SJCRH30 (cell line): ENCODE results near the gene USH2A. TPM values are rescaled to one million over a fixed set of nuclear protein-coding genes. Genes with fewer than 3 reads are reported as not detected.

Experiments
- DNase-seq, 2 experiments: peaks; one replicate each; pipeline ENCODE4 v3.0.0-alpha.2; 2015 to 2020
- H3K27ac ChIP-seq: fragments of 250-450 bp; sonication (Bioruptor Pico); 2 replicates; pipeline ENCODE4 v1.5.1; 2020; ENCODE audit warnings: mild to moderate bottlenecking, moderate library complexity
- H3K27me3 ChIP-seq: fragments of 250-450 bp; sonication (Bioruptor Pico); 2 replicates; pipeline ENCODE4 v1.5.1; 2020; ENCODE audit warnings: mild to moderate bottlenecking, moderate library complexity
- H3K36me3 ChIP-seq: fragments of 250-450 bp; sonication (Bioruptor Pico); 2 replicates; pipeline ENCODE4 v1.5.1; 2020; ENCODE audit warnings: mild to moderate bottlenecking, moderate library complexity
- H3K4me1 ChIP-seq: fragments of 250-450 bp; sonication (Bioruptor Pico); 2 replicates; pipeline ENCODE4 v1.5.1; 2020; ENCODE audit warnings: mild to moderate bottlenecking, moderate library complexity
- H3K4me3 ChIP-seq: fragments of 250-450 bp; sonication (Bioruptor Pico); 2 replicates; pipeline ENCODE4 v1.5.1; 2020; ENCODE audit warnings: mild to moderate bottlenecking, moderate library complexity
- H3K9me3 ChIP-seq: fragments of 250-450 bp; sonication (Bioruptor Pico); replicated peaks from 2 replicates; pipeline ENCODE4 v1.5.1; 2020; ENCODE audit warnings: mild to moderate bottlenecking, moderate library complexity
- total RNA-seq: library from RNA; depleted of rRNA; stranded (reverse); fragments of >200 nt; shearing (Covaris generic); gene quantifications from 2 replicates; pipeline ENCODE4 v1.2.3, GENCODE V29; 2014

USH2A gene
- total RNA-seq, 1 experiment from 2014 or later, result 0.02 TPM

- DNase-seq, result no peak
- H3K27me3 ChIP-seq, result no peaks in the 10 kb centered on the region; the same call in 1 of the 2 replicates
- no peak overlapping the region for H3K27ac ChIP-seq
- H3K9me3 ChIP-seq, result no peaks in the 10 kb centered on the region
- no peaks in the 10 kb centered on the region for H3K36me3 ChIP-seq
- no peak overlapping the region for H3K4me3 ChIP-seq
- H3K4me1 ChIP-seq, result peaks cover 5% of the 10 kb centered on the region; the same call in 1 of the 2 replicates
Observed at GRCh38 chr1:215672482-215672881, 750.8 kb downstream of the USH2A start.

- Histone ChIP-seq H3K4me1 (peaks cover 5% of the 10 kb centered on the region; the same call in 1 of the 2 replicates), H3K9me3 (no peaks in the 10 kb centered on the region), H3K27me3 (peaks cover 8% of the 10 kb centered on the region; the same call in 1 of the 2 replicates), H3K27ac (no peak overlapping the region), H3K4me3 (no peak overlapping the region), H3K36me3 (no peaks in the 10 kb centered on the region)
- no peak for DNase-seq
Observed at GRCh38 chr1:215669806-215670491, 753.3 kb downstream of the USH2A start.

DNA sequence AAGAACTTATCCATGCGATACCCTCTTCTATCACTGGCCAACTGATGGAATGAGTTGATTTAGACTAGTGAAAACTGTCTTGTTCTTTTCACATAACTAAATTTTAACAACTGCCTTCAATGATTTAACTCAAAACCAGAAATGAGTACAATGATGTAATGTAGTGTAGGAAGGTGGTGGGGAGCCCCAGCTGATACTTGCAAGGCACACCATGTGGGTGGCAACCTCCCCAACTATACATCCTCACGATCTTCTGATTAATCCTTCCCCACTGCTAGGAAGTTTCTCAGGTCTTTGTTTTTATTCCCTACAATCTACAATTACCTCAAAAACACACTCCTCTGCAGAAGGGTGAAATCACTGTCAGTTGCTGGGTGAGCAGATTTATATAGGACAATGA, 755.5 kb downstream of the USH2A start:
- no peaks in the 10 kb centered on the region for H3K9me3 ChIP-seq

DNA sequence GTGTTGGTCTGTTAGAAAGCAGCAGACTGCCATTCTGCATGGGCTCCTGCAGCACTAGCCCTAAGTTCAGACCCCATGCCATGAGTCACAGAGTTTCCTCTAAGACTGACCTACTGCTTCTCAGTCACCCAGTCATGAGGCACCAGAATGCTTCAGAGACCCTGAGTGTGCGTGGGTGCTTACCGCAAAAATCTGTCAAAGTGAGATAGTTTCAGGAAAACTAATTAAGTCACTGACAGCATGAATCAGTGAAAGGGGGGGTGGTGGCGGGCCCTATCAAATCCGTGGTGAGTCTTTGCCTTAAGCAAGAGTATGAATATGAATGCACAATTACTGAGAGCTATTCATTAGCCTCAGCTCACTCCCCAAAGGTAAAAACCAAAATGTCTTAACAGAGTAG, 758.0 kb downstream of the USH2A start:
- Histone ChIP-seq H3K27ac (no peak overlapping the region), H3K9me3 (no peaks in the 10 kb centered on the region), H3K4me3 (no peak overlapping the region), H3K36me3 (no peaks in the 10 kb centered on the region), H3K27me3 (peaks cover 8% of the 10 kb centered on the region; the same call in 1 of the 2 replicates), H3K4me1 (peaks cover 5% of the 10 kb centered on the region; the same call in 1 of the 2 replicates)
- no peak for DNase-seq

More for the DNA sequence above, 755.5 kb downstream of the USH2A start:
- DNase-seq, result no peak
- H3K27me3 ChIP-seq, result peaks cover 8% of the 10 kb centered on the region; the same call in 1 of the 2 replicates
- H3K4me1 ChIP-seq, result peaks cover 5% of the 10 kb centered on the region; the same call in 1 of the 2 replicates
- H3K4me3 ChIP-seq, result no peak overlapping the region
- no peak overlapping the region for H3K27ac ChIP-seq
- no peaks in the 10 kb centered on the region for H3K36me3 ChIP-seq

DNA sequence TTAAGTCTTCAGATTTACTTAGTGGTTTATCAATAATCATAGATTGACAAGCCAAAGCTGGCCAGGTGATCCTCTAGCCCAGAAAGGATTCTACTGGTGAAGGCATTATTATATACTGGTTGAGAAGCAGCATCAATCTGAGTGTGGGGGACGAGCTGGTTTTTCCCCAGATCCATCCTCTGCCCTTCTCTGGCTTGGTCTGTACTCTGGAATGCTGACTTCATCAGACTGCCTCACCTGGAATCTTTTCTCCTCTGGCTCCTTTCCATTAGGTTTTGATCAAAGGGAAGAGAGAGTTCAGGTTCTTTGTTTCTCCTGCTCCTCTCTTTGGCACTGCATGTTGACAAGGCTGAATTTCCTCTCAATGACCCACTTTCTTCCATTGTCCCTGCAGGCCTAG, 762.2 kb downstream of the USH2A start:
- no peaks in the 10 kb centered on the region for H3K4me1 ChIP-seq
- H3K36me3 ChIP-seq, result no peaks in the 10 kb centered on the region
- no peaks in the 10 kb centered on the region for H3K9me3 ChIP-seq
- no peak for DNase-seq
- no peak overlapping the region for H3K4me3 ChIP-seq
- no peak overlapping the region for H3K27ac ChIP-seq
- peaks cover 4% of the 10 kb centered on the region; the same call in 1 of the 2 replicates for H3K27me3 ChIP-seq

DNA sequence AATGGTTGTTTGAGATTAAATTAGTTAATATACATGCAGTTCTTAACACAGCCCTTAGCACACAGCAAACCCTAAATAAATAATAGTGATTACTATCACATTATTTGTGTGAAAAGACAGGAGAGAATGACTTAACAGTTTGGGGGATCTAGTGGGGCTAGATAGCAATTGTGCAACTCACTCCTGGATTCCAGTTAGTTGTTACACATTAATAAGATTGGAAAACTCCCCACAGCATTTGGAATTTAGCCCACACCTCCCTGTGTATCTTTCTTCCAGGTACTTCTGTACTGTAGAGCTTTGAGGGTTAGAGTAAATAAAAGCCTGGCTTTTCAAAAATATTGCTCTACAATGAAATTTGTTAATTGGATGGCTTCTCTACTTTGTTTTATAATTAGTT, 763.0 kb downstream of the USH2A start:
- no peaks in the 10 kb centered on the region for H3K4me1 ChIP-seq
- H3K27ac ChIP-seq, result no peak overlapping the region
- no peaks in the 10 kb centered on the region for H3K9me3 ChIP-seq
- no peak for DNase-seq
- no peak overlapping the region for H3K4me3 ChIP-seq
- H3K27me3 ChIP-seq, result 0 out of 2 replicates have a peak, but pooled peaks cover under 1% of the 10 kb centered on the region
- no peaks in the 10 kb centered on the region for H3K36me3 ChIP-seq

DNA sequence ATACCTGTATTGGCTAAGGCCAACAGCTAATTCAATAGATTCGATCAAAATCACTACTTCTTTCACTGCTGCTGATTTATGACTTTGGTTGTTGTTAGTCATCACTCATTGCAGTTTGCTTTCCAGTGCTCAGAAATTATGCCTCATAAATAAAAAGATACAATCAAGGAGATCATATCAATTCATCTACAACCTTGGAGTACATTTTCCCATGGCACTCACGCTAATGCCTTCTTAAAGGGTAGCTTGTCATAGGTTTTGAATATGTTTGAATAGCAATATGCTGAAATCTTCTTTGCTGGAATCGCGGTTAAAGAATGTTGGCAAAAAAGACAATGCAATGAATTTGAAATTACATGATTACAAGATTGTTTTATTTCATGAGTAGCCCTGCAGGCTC, 766.2 kb downstream of the USH2A start:
- Histone ChIP-seq H3K4me3 (no peak overlapping the region), H3K4me1 (no peaks in the 10 kb centered on the region), H3K27me3 (no peaks in the 10 kb centered on the region), H3K27ac (no peak overlapping the region), H3K9me3 (no peaks in the 10 kb centered on the region), H3K36me3 (no peaks in the 10 kb centered on the region)
- no peak for DNase-seq

GRCh38 chr1:215652371-215652770, 770.9 kb downstream of the USH2A start:
- Histone ChIP-seq H3K9me3 (no peaks in the 10 kb centered on the region), H3K27ac (no peak overlapping the region), H3K27me3 (no peaks in the 10 kb centered on the region), H3K4me3 (no peak overlapping the region), H3K36me3 (no peaks in the 10 kb centered on the region), H3K4me1 (no peaks in the 10 kb centered on the region)
- DNase-seq, result no peak

DNA sequence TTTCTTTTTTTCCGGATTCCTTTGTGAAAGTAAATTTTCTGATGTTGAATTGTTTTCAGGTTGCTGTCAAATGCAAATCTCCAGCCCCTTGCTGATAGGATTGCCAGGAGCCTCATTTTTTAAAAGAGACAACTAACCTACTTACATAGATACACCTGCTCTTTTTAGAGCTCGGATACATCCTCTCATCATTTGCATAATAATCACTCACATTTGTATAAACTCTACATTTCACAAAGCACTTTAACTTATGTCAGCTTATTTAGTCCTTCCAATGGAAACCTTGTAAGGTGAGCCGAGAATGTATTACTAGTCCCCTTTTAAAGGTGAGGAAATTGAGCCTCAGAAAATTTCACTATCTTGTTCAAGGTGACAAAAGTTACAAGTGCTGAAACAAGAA, 771.4 kb downstream of the USH2A start:
- Histone ChIP-seq H3K4me3 (no peak overlapping the region), H3K27me3 (no peaks in the 10 kb centered on the region), H3K36me3 (no peaks in the 10 kb centered on the region), H3K4me1 (no peaks in the 10 kb centered on the region), H3K27ac (no peak overlapping the region), H3K9me3 (no peaks in the 10 kb centered on the region)
- DNase-seq, result no peak

- no peak for DNase-seq
- Histone ChIP-seq H3K4me3 (no peak overlapping the region), H3K9me3 (no peaks in the 10 kb centered on the region), H3K36me3 (no peaks in the 10 kb centered on the region), H3K27me3 (no peaks in the 10 kb centered on the region), H3K27ac (no peak overlapping the region), H3K4me1 (no peaks in the 10 kb centered on the region)
Observed at GRCh38 chr1:215650446-215651149, 772.6 kb downstream of the USH2A start.

GRCh38 chr1:215648957-215649356, 774.3 kb downstream of the USH2A start:
- no peaks in the 10 kb centered on the region for H3K9me3 ChIP-seq
- no peak overlapping the region for H3K4me3 ChIP-seq
- no peaks in the 10 kb centered on the region for H3K27me3 ChIP-seq
- H3K36me3 ChIP-seq, result no peaks in the 10 kb centered on the region
- H3K4me1 ChIP-seq, result no peaks in the 10 kb centered on the region
- no peak for DNase-seq
- no peak overlapping the region for H3K27ac ChIP-seq

DNA sequence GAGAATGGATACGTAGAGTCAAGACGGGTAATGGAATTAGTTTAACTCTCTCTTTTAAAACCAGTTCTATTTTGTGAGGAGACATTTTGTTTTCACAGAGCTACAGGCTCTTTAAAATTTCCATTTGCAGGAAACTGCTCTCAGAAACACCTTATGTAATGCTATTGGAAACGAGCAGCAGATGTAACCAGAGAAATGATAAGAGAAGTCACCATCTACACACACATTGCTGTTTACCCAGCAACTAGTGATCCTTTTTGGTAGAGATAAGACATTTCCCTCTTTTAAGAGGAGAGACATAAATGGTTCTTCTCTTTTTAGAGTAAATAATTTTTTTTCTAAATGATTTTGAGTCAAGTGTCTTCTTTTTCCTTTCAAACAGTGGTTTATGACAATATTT, 775.5 kb downstream of the USH2A start:
- Histone ChIP-seq H3K4me1 (no peaks in the 10 kb centered on the region), H3K27me3 (no peaks in the 10 kb centered on the region), H3K4me3 (no peak overlapping the region), H3K9me3 (no peaks in the 10 kb centered on the region), H3K27ac (no peak overlapping the region), H3K36me3 (no peaks in the 10 kb centered on the region)
- no peak for DNase-seq

GRCh38 chr1:215645861-215646260, 777.4 kb downstream of the USH2A start:
- no peak overlapping the region for H3K4me3 ChIP-seq
- no peaks in the 10 kb centered on the region for H3K27me3 ChIP-seq
- no peak overlapping the region for H3K27ac ChIP-seq
- H3K9me3 ChIP-seq, result no peaks in the 10 kb centered on the region
- no peaks in the 10 kb centered on the region for H3K36me3 ChIP-seq
- H3K4me1 ChIP-seq, result no peaks in the 10 kb centered on the region
- no peak for DNase-seq

DNA sequence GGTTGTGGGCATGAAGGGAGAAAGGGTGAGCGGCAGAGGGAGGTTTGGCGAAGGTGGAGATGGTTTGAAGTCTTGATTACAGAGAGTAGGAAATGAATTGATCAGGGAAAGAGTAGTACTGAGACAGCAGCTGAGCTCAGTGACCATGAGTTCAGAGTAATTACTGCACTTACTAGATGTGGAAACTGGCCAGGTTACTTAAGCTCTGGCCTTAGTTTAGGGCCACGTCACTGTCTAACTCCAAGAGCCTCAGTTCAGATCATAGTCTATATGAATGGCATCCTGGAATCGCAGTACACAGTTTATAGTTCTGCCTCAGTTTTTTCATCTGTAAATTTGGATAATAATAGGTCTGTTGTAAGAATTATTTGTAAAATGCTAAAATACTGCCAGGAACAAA, 778.1 kb downstream of the USH2A start:
- Histone ChIP-seq H3K4me3 (no peak overlapping the region), H3K9me3 (no peaks in the 10 kb centered on the region), H3K27me3 (no peaks in the 10 kb centered on the region), H3K36me3 (no peaks in the 10 kb centered on the region), H3K4me1 (no peaks in the 10 kb centered on the region), H3K27ac (no peak overlapping the region)
- no peak for DNase-seq

GRCh38 chr1:215643592-215644321, 779.5 kb downstream of the USH2A start:
- H3K9me3 ChIP-seq, result no peaks in the 10 kb centered on the region

More at GRCh38 chr1:215643592-215644321, 779.5 kb downstream of the USH2A start:
- H3K4me3 ChIP-seq, result no peak overlapping the region
- H3K27ac ChIP-seq, result no peak overlapping the region
- H3K4me1 ChIP-seq, result no peaks in the 10 kb centered on the region
- DNase-seq, result no peak
- no peaks in the 10 kb centered on the region for H3K36me3 ChIP-seq
- H3K27me3 ChIP-seq, result no peaks in the 10 kb centered on the region
